Hepatocyte (in vitro differentiated cells): Measurements from ENCODE around the gene KCNN3.

Experiments
- CTCF ChIP-seq: fragments of 200-600 bp; sonication (generic); IDR thresholded peaks from 2 replicates; pipeline ENCODE4 v1.5.1; 2016; ENCODE audit warnings: antibody characterized with exemption, mild to moderate bottlenecking; ENCODE audit not compliant: poor library complexity
- EZH2 ChIP-seq: fragments of 200-600 bp; sonication (generic); IDR thresholded peaks from 2 replicates; pipeline ENCODE4 v1.6.1; 2016; ENCODE audit warnings: antibody characterized with exemption, mild to moderate bottlenecking, borderline replicate concordance

GRCh38 chr1:154842635-154843034, 27.4 kb downstream of the KCNN3 start:
- TF ChIP-seq CTCF (no peak), EZH2 (no peak)
